Measurements from ENCODE around the gene TMEM270.

- TF ChIP-seq GATA2 (IDR thresholded peaks at IDR 0.05; ENCODE audit: low read depth, low read length) = no peak
- TF ChIP-seq GATA3 (IDR thresholded peaks at IDR 0.05; ENCODE audit: low read depth, low read length) = no peak
Measured at GRCh38 chr7:73885433-73885974, 24.5 kb downstream of the TMEM270 start.
